Measurements from ENCODE around the gene POTEI.
"Not testable (repeated sequence)": the region's sequence is repeated elsewhere in the genome, so short reads cannot be mapped to it uniquely, and the experiment has no call there.

POTEI gene

GRCh38 chr2:130454712-130455083 is 54.4 kb downstream of the POTEI start:
- DNase-seq, result not testable (repeated sequence)

- not testable (repeated sequence) for DNase-seq
Measured at GRCh38 chr2:130453955-130454711, 55.0 kb downstream of the POTEI start.

GRCh38 chr2:130452897-130453296 is 56.2 kb downstream of the POTEI start:
- DNase-seq, result not testable (repeated sequence)

- not testable (repeated sequence) for DNase-seq
Measured at GRCh38 chr2:130451823-130452222, 57.3 kb downstream of the POTEI start.

- DNase-seq, result not testable (repeated sequence)
Measured at GRCh38 chr2:130451278-130451677, 57.9 kb downstream of the POTEI start.

GRCh38 chr2:130450366-130450765 is 58.8 kb downstream of the POTEI start:
- DNase-seq, result not testable (repeated sequence)

- DNase-seq, result peak; percentile 10
Measured at GRCh38 chr2:130427631-130428030, 81.5 kb downstream of the POTEI start.

GRCh38 chr2:130418845-130419244 is 90.3 kb downstream of the POTEI start:
- not testable (repeated sequence) for DNase-seq

- DNase-seq, result peak; percentile 31
Measured at GRCh38 chr2:130416693-130417092, 92.4 kb downstream of the POTEI start.

Data from CD4-positive, alpha-beta T cell treated with Interleukin-12 subunit alpha and Interleukin-12 subunit beta, for 1 hour (primary cell).